RWPE2 (cell line): ENCODE data around the gene RNF213.

Experiments
- ATAC-seq: fragments of 200-7000 bp; cut with Tn5 transposase; 3 replicates; pipeline ENCODE4 v1.9.1; 2021; ENCODE audit warnings: low read depth
- DNase-seq: peaks from one replicate; pipeline ENCODE4 v3.0.0-alpha.2; 2020; ENCODE audit warnings: low spot score
- H3K27ac ChIP-seq: fragments of 450-650 bp; 2 replicates; pipeline ENCODE4 v1.5.1; 2017; ENCODE audit warnings: mild to moderate bottlenecking; ENCODE audit not compliant: poor library complexity, severe bottlenecking
- H3K27me3 ChIP-seq: fragments of 250-450 bp; sonication (Bioruptor Pico); 2 replicates; pipeline ENCODE4 v1.5.1; 2021; ENCODE audit warnings: mild to moderate bottlenecking, moderate library complexity; ENCODE audit not compliant: insufficient read depth, poor library complexity, severe bottlenecking
- H3K36me3 ChIP-seq: fragments of 250-450 bp; sonication (Bioruptor Pico); 2 replicates; pipeline ENCODE4 v1.5.1; 2020; ENCODE audit warnings: low read depth, mild to moderate bottlenecking, moderate library complexity
- H3K4me1 ChIP-seq: fragments of 250-450 bp; sonication (Bioruptor Pico); 2 replicates; pipeline ENCODE4 v1.5.1; 2021; ENCODE audit warnings: mild to moderate bottlenecking, moderate library complexity; ENCODE audit not compliant: insufficient read depth, poor library complexity, severe bottlenecking
- H3K4me3 ChIP-seq: fragments of 250-450 bp; sonication (Bioruptor Pico); 2 replicates; pipeline ENCODE4 v1.5.1; 2021; ENCODE audit warnings: mild to moderate bottlenecking, moderate library complexity; ENCODE audit not compliant: severe bottlenecking
- H3K9me3 ChIP-seq: fragments of 250-450 bp; sonication (Bioruptor Pico); 2 replicates; pipeline ENCODE4 v1.5.1; 2021; ENCODE audit warnings: mild to moderate bottlenecking, moderate library complexity; ENCODE audit not compliant: severe bottlenecking
- CTCF ChIP-seq: fragments of 450-650 bp; IDR thresholded peaks from one replicate; pipeline ENCODE4 v1.5.1; 2017; ENCODE audit warnings: mild to moderate bottlenecking, moderate library complexity; ENCODE audit not compliant: poor library complexity, severe bottlenecking

Gene RNF213

GRCh38 chr17:80374732-80375585 lies 114.3 kb downstream of the RNF213 start:
- Histone ChIP-seq H3K9me3 (no peaks in the 10 kb centered on the region), H3K36me3 (peaks cover 94% of the 10 kb centered on the region), H3K27ac (no peak overlapping the region), H3K27me3 (no peaks in the 10 kb centered on the region), H3K4me3 (no peak overlapping the region), H3K4me1 (no peaks in the 10 kb centered on the region)
- no peak for ATAC-seq
- DNase-seq: no peak
- TF ChIP-seq CTCF: no peak

GRCh38 chr17:80376531-80376930 lies 115.9 kb downstream of the RNF213 start:
- Histone ChIP-seq H3K4me3 (no peak overlapping the region), H3K27ac (no peak overlapping the region), H3K4me1 (no peaks in the 10 kb centered on the region), H3K36me3 (peaks cover 94% of the 10 kb centered on the region), H3K9me3 (no peaks in the 10 kb centered on the region), H3K27me3 (no peaks in the 10 kb centered on the region)
- DNase-seq: no peak
- ATAC-seq: no peak
- TF ChIP-seq CTCF: no peak

- Histone ChIP-seq H3K27me3 (no peaks in the 10 kb centered on the region), H3K4me3 (no peak overlapping the region), H3K9me3 (no peaks in the 10 kb centered on the region), H3K4me1 (no peaks in the 10 kb centered on the region), H3K36me3 (peaks cover 94% of the 10 kb centered on the region), H3K27ac (no peak overlapping the region)
- no peak for TF ChIP-seq CTCF
- ATAC-seq (no peak), DNase-seq (peak; percentile 33)
These were observed 117.1 kb downstream of the RNF213 start for GRCh38 chr17:80377798-80378197.

- no peaks in the 10 kb centered on the region for H3K9me3 ChIP-seq
- H3K4me1 ChIP-seq: no peaks in the 10 kb centered on the region
- H3K36me3 ChIP-seq: peaks cover 100% of the 10 kb centered on the region
- ATAC-seq: no peak
- H3K27ac ChIP-seq: no peak overlapping the region
- DNase-seq: no peak
- TF ChIP-seq CTCF: no peak
- H3K4me3 ChIP-seq: no peak overlapping the region
- no peaks in the 10 kb centered on the region for H3K27me3 ChIP-seq
These were observed 118.7 kb downstream of the RNF213 start for GRCh38 chr17:80379348-80379747.

GRCh38 chr17:80380068-80380467 lies 119.4 kb downstream of the RNF213 start:
- ATAC-seq (no peak), DNase-seq (no peak)
- Histone ChIP-seq H3K27me3 (no peaks in the 10 kb centered on the region), H3K27ac (no peak overlapping the region), H3K9me3 (no peaks in the 10 kb centered on the region), H3K4me1 (no peaks in the 10 kb centered on the region), H3K36me3 (peaks cover 100% of the 10 kb centered on the region), H3K4me3 (no peak overlapping the region)
- TF ChIP-seq CTCF: no peak
